GM12891 (cell line): ENCODE data around the gene PIP4K2A.
A peak's percentile ranks its signal among the peaks of the same experiment; 100 is the strongest.

Experiments
- DNase-seq: peaks from one replicate; pipeline ENCODE4 v3.0.0; 2011; ENCODE audit warnings: low spot score; ENCODE audit not compliant: insufficient read length
- FAIRE-seq: peaks from 2 replicates; lab custom pipeline; 2011; peaks lifted over from hg19 to GRCh38; lab: Jason Lieb, UNC
- PAX5 ChIP-seq: IDR thresholded peaks from 2 replicates; pipeline ENCODE4 v1.6.1; 2011; ENCODE audit warnings: low read length, moderate library complexity, mild to moderate bottlenecking; ENCODE audit not compliant: insufficient read depth, severe bottlenecking
- POLR2A ChIP-seq: IDR thresholded peaks from 2 replicates; pipeline ENCODE4 v1.6.1; 2011; ENCODE audit warnings: low read depth, low read length, control low read depth
- POLR2AphosphoS5 ChIP-seq: IDR thresholded peaks from 2 replicates; pipeline ENCODE4 v1.6.1; 2011; ENCODE audit warnings: low read depth, low read length, control low read depth
- POU2F2 ChIP-seq: IDR thresholded peaks from 2 replicates; pipeline ENCODE4 v1.6.1; 2011; ENCODE audit warnings: low read depth, mild to moderate bottlenecking, control low read depth, low read length, moderate library complexity
- SPI1 ChIP-seq: IDR thresholded peaks from 2 replicates; pipeline ENCODE4 v1.6.1; 2011; ENCODE audit warnings: low read depth, low read length, control low read depth
- TAF1 ChIP-seq: IDR thresholded peaks from 2 replicates; pipeline ENCODE4 v1.6.1; 2011; ENCODE audit warnings: low read depth, low read length, control low read depth

PIP4K2A gene

GRCh38 chr10:22635650-22636049 is 78.7 kb downstream of the PIP4K2A start:
- no peak for DNase-seq
- no peak for TF ChIP-seq TAF1
- TF ChIP-seq POLR2A = no peak
- TF ChIP-seq SPI1 = peak; percentile 80
- FAIRE-seq = peak; percentile 54

DNA sequence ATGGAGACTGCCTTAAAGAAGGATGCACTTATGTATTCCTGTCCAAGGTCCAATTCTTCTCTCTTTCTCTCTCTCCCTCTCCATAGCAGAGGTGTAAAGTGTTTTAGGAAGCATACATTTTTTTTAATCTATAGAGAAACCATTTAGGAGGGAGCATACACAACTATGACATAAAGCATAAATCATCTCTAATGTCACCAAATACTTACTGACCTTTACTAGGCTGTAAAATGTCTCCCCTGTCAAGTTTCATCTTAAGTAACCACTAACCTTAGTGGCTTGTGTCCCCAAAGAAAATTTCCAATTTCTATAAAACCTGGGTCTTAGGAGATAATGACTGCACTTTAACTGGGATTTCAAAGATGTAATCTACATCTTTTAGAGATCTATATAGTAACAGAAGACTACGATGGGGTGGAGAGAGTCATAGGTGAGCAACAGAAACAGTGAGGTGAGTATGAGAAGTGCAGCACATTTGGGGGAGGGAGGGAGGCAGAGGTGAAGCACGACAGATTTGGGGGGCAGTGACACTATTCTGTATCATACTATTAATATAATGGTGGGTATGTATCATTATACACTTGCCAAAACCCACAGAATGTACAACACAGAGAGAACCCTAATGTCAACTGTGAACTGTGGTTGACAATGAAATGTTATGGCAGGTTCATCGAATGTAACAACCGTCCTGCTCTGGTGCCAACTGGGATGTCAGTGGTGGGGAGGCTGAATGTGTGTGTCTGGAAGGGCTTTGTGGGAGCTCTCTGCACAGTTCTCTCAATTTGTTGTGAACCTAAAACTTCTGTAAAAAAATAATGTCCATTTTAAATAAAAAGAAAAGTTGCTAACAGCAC is 79.5 kb downstream of the PIP4K2A start:
- FAIRE-seq = no peak
- TF ChIP-seq PAX5 (no peak), TAF1 (no peak), POU2F2 (no peak), POLR2A (no peak), SPI1 (no peak)
- no peak for DNase-seq

DNA sequence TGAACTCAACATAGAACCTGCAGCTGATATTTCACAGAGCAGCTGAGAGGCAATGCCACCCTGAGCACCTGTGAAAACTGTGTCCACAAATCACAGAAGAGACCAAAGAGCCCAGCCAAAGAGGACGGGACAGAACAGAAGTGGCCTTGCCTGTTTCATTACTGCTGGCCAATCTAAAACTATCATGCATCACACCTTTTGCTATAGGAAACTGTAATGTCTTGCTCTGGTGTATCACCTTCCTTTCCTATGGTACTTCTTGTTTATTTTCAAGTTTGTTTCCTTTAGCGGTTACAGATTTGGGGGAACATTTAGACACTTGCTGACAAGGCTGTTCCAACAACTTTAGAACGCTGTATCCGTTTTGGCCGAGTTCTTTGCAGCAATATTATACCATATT is 80.3 kb downstream of the PIP4K2A start:
- DNase-seq (no peak), FAIRE-seq (no peak)
- TF ChIP-seq PAX5 (no peak), POLR2A (no peak), POLR2AphosphoS5 (no peak), TAF1 (no peak)

DNA sequence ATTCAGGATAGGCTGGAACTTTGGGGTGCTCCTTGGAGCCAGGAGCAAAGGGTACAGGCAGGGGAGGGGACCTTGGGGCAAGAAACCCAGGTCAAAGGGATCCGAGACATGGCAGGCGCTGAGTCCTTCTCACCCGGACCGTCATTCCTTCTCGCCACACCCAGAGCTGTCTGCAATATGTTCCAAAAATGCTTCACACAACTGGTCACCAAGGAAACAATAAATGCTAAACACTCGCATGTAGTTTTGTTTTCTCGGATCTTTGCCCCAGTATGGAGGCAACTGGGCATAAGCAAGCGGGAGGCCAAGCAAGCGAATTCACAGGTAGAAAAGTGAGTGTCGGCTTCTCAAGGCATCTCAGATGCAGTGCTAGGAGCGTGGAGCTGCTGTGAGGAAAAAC is 80.8 kb downstream of the PIP4K2A start:
- FAIRE-seq (no peak), DNase-seq (no peak)
- TF ChIP-seq POU2F2 (no peak), SPI1 (no peak), PAX5 (no peak), POLR2A (no peak), POLR2AphosphoS5 (no peak), TAF1 (no peak)

DNA sequence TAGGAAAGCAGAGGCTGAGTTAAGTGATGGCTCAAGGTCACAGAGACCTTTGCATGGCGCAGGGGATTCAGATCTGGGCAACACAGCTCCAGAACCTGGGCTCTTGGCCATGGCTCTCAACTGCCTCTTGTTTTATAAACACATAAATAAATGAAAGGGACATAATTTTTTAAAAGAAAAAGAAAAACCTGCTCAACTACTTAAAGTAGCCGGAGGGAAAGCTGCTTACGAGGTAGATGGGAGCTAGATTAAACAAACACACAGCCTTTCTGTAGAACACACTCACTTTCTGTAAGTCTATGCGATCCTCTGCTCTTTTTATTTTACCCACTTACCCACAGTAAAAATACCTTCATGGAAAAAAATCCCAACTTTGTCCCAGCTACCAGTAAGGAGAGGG is 81.3 kb downstream of the PIP4K2A start:
- TF ChIP-seq POLR2A = no peak
- no peak for TF ChIP-seq SPI1
- no peak for TF ChIP-seq PAX5
- TF ChIP-seq TAF1 = no peak
- TF ChIP-seq POLR2AphosphoS5 = no peak
- TF ChIP-seq POU2F2 = no peak
- DNase-seq (no peak), FAIRE-seq (no peak)

DNA sequence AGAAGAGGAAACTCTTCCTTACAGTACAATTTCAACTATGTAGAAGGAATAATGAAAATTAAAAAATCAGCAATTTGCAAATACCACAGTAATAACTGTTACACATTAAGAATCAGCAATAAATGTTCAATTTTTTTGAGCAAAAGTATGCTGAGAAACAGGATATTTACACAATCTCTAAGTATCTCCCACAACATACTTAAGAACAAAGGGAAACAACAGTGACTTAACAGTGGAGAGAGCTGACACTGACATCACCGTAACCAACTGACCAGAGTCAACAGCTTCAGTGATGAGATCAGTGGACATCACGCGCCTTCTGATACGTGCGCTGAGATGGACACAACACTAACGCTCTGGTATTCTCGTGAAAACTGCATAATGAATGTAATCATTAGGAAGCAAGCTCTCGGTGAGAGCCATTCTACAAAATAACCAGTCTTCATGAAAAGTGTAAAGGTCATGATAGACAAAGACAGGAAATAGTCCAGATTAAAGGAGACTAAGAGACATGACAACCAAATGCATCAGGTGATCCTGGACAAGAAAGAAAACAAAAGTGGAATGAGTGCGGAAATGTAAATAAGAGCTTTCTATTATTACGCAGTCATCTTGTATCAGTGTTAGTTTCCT is 82.6 kb downstream of the PIP4K2A start:
- DNase-seq (no peak), FAIRE-seq (peak; percentile 41)
- no peak for TF ChIP-seq PAX5

- TF ChIP-seq POU2F2 = no peak
- TF ChIP-seq TAF1 = no peak
- no peak for TF ChIP-seq POLR2AphosphoS5
- TF ChIP-seq POLR2A = no peak
- no peak for TF ChIP-seq SPI1
- no peak for TF ChIP-seq PAX5
- FAIRE-seq (no peak), DNase-seq (no peak)
These were observed 83.2 kb downstream of the PIP4K2A start for GRCh38 chr10:22631185-22631584.

DNA sequence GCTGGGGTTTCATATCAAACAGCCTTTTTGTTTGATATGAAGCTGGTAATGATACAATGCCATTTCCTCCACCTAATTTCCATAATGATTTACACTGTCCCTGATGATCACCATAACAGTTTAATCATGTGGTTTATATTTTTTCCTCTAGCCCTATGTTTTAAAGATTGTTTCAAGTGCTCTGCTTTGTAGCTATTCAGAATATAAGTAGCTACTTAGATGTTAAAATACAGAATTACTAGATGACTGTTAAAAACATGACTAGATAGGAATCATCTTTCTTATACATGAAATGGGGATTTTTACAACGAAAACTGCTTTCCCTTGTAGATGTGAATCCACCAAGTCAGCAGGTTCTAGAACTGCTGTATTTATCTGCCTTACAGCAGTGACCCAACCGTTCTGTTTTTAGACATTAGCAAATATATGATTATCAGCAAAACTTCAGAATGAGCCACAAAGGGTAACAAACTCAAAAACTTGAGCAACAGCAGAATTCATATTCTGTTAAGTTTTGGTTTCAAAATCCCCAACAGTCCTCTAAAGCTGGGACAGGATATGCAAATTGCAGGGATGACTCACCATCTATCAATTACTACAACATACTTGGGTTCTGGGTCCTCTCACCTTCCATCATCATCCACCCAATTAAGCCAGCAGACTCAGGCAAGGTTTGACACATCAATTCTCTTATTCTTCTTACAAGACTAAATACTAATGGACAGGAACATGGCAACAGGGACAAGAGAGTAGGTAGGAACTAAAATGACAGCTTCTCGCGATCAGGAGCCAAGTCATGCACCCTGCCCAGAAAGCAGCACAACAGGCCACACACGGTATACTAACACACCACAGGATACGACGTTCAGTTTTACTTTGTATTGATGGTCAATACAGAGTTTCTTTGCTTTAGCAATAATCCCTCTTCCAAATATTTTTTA is 83.9 kb downstream of the PIP4K2A start:
- peak; percentile 96 for FAIRE-seq
- TF ChIP-seq POU2F2 = peak; percentile 99
- no peak for TF ChIP-seq SPI1
- no peak for TF ChIP-seq POLR2A
- no peak for TF ChIP-seq PAX5
- no peak for TF ChIP-seq TAF1
- no peak for TF ChIP-seq POLR2AphosphoS5
- DNase-seq = peak; percentile 37

DNA sequence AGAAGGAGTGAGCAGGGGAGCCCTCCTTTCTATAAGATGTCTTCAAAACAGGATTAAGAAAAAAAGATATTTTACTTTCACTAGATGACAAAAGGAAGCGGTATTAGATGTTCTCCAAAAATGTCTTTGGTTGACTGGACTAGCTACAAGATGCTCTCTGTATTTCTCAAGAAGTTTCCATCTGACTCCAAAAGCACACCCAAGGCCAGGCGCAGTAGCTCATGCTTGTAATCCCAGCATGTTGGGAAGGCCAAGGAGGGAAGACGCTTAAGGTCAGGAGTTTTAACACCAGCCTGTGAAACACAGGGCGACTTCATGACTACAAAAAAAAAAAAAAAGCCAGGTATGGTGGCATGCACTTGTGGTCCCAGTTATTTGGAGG is 84.5 kb downstream of the PIP4K2A start:
- FAIRE-seq = no peak
- TF ChIP-seq POLR2A = no peak
- peak; percentile 32 for TF ChIP-seq PAX5
- TF ChIP-seq SPI1 = peak; percentile 35; the same call in 1 of the 2 replicates
- DNase-seq = no peak

DNA sequence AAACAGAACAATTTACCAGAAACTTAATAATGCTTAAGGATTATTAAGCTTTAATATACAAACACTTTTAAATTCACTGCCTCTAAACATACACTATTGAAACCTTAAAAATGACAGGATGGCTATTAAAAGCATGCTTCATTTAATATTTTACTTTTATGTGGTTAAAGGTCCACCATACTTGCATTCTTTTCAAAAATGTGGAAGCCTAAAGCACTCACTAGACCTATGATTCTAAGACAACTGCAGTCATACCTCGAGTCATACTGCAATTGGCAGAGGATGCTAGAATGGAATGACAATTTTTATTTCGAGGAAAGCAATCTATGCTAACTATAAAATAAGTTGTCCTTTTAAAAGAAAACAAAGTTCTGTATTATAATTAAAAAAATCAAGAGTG is 85.3 kb downstream of the PIP4K2A start:
- FAIRE-seq = no peak
- TF ChIP-seq TAF1 (no peak), POU2F2 (no peak), SPI1 (no peak), POLR2AphosphoS5 (no peak), PAX5 (no peak), POLR2A (no peak)
- DNase-seq = no peak
